ENCODE results near the gene MED27. TPM values are rescaled to one million over a fixed set of nuclear protein-coding genes. Genes with fewer than 3 reads are reported as not detected.
A peak's percentile ranks its signal among the peaks of the same experiment; 100 is the strongest.
"Not testable (repeated sequence)": the region's sequence is repeated elsewhere in the genome, so short reads cannot be mapped to it uniquely, and the experiment has no call there.

The MED27 gene
- total and polyA plus RNA-seq, 9 of the 15 experiments (the other 6 are each of a cell fraction or from before 2014, with no cell fraction given), result 24.4 to 91.0 (median 36.1) TPM

GRCh38 chr9:131923132-131923671, 156.5 kb downstream of the MED27 start (continued):
- TF ChIP-seq MLX (CRISPR knock-in tag; conservative IDR thresholded peaks at IDR 0.05), result no peak
- TF ChIP-seq ZFPM2 (CRISPR knock-in tag; IDR thresholded peaks at IDR 0.05), result no peak
- no peak for TF ChIP-seq SRF (CRISPR knock-in tag; IDR thresholded peaks at IDR 0.05)
- TF ChIP-seq ZNF140 (CRISPR knock-in tag; IDR thresholded peaks at IDR 0.05), result no peak

GRCh38 chr9:131921635-131922034, 158.0 kb downstream of the MED27 start:
- ATAC-seq; POLR2A ChIA-PET; H3K9me1 ChIP-seq (ENCODE audit: control insufficient read depth, insufficient read depth, low read length); in situ Hi-C loops (cut with MboI); CTCF ChIA-PET (ENCODE audit: low intra/inter-chr PET ratio); BruUV-seq (replicated peaks); H3K27me3 ChIP-seq (ENCODE audit: control insufficient read depth in 2 of 2, insufficient read depth in 2 of 2, low read length in 2 of 2); H3K4me2 ChIP-seq (ENCODE audit: insufficient read depth, low read length); DNase-seq (ENCODE audit: extremely low read depth in 1 of 4, low spot score in 3 of 4); H3K9me3 ChIP-seq (replicated peaks; ENCODE audit: control insufficient read depth, insufficient read depth, low read depth, low read length); intact Hi-C loops (cut with micrococcal nuclease); H3K4me1 ChIP-seq (replicated peaks in 1 of 2; ENCODE audit: control insufficient read depth in 2 of 2, insufficient read depth in 2 of 2, low read length in 2 of 2); H3K36me3 ChIP-seq (ENCODE audit: control insufficient read depth, insufficient read depth, low read length); H3K9ac ChIP-seq (ENCODE audit: insufficient read depth in 1 of 2, low read depth in 2 of 2, low read length in 2 of 2); H3K27ac ChIP-seq (ENCODE audit: extremely low read depth, low read depth, low read length); H3K79me2 ChIP-seq (ENCODE audit: control insufficient read depth, insufficient read depth, low read length); H3K4me3 ChIP-seq; FAIRE-seq; H2AFZ ChIP-seq (ENCODE audit: low read depth, low read length): not testable (repeated sequence)
- TF ChIP-seq ZNF146 (CRISPR knock-in tag; IDR thresholded peaks at IDR 0.05; ENCODE audit: unreplicated experiment), result peak; percentile 58
- 85% methylated on average over 3 of the region's 5 CpGs for WGBS (ENCODE audit: insufficient coverage, low coverage, missing lambda C conversion rate)
- H4K20me1 ChIP-seq (replicated peaks; ENCODE audit: control insufficient read depth, insufficient read depth, low read length), result peaks cover 11% of the 10 kb centered on the region; the same call in 1 of the 2 replicates

Data from K562 (cell line).